HG02870 (cell line): ENCODE results near the gene MED12L.
"Not testable (repeated sequence)": the region's sequence is repeated elsewhere in the genome, so short reads cannot be mapped to it uniquely, and the experiment has no call there.

Experiments used
- ATAC-seq: cut with Tn5 transposase; IDR thresholded peaks from one replicate; pipeline ENCODE4 v1.9.1; 2021; ENCODE audit warnings: mild to moderate bottlenecking, moderate library complexity; ENCODE audit not compliant: unreplicated experiment

The MED12L gene

DNA sequence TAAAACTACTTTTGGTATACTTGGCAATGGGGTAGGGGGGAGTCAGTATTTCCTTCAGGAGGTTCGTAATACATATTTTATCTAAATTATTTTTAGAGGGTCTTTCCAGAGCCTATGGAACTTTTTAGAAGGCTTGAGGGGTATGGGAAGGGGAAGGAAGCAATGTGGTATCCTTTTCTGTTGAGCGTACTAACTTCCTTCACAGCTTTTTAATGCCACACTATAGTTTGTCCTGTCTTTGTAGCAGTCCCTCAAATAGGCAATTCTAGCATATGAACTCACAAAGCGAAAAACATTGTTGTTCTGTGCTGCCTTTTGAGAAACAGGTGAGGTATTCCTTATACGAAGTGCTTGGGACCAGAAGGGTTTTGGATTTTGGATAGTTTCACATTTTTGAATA is 266.2 kb downstream of the MED12L start:
- peak; percentile 11 for ATAC-seq

DNA sequence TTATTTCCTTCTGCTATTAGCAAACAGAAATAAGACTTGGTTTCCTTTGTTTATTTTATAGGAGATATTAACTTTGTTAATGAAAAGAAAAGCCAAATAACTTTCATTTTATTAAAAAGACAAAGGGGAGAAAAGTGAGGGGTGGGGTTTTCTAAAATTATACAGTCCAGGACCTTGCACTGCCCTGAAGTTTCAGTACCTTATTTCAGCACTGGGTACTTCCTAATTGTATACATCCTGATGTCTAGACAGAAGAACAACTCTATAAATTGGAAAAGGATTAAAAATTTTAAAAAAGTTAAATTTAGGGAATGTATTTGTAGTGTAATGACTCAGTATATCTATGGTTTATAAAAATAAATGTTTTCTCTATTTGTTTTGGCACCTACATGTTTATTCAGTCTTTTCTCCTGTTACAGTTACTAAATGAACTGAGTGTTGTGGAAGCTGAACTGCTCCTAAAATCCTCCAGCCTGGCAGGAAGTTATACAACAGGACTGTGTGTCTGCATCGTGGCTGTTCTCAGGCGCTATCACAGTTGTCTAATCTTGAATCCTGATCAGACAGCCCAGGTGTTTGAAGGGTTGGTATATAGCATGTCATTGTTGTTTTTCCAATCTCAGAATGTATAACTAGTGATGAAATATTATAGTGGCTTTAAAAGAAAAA is 271.5 kb downstream of the MED12L start:
- ATAC-seq: no peak

DNA sequence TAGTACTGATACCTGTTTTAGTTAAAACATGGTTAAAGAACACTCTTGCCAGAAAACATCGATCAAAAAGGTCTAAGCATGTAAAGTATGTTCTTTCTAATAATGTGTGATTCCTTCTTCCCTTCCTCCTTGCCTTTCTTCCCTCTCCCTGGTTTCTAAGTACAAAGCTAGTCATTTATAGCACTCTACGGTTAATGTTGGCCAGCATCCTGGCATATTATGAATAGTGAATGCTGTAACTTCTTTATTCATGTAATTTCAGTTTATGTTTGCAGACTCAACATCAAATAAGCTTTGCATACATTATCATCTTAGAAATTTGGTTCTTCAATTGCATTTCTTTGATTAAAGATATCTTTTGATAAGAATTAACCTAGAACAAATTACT is 272.0 kb downstream of the MED12L start:
- no peak for ATAC-seq

DNA sequence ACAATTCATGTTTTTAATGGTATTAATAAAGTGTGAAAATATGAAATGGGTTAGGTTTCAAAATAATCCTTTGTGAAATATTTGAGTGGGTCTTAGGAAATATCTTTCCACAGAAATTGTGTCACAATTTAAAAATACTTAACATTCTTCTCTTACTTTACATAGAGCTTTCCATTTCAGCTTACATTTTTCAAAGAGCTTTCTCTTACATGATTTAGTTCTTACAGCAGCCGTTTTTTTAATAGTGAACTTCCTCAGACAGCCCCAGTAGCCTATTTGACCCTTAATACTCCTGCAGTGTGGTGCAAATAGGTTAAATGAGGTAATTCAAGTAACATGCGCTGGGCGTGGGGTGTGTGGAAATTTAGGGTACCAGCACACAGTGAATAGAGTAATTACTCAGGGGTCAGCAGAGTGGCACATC is 277.3 kb downstream of the MED12L start:
- ATAC-seq: no peak

DNA sequence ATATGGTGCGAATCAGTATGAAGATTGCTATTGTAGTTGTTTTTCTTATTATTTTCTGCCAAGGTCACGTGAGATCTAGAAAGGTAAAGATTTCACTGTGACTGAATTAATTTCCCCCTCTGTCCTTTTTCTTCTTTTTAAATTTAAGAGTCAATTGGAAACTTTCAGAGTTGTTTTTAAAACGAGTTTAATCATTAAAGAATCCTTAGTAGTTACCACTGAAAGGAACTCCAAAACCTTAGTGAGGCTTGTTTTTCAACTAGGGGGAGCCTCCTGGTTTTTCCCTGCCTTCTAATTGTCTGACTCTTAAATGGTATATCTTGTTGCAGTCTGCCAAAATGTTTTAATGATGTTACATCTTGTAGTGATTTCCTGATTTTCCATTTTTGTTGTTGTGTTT is 281.5 kb downstream of the MED12L start:
- no peak for ATAC-seq

DNA sequence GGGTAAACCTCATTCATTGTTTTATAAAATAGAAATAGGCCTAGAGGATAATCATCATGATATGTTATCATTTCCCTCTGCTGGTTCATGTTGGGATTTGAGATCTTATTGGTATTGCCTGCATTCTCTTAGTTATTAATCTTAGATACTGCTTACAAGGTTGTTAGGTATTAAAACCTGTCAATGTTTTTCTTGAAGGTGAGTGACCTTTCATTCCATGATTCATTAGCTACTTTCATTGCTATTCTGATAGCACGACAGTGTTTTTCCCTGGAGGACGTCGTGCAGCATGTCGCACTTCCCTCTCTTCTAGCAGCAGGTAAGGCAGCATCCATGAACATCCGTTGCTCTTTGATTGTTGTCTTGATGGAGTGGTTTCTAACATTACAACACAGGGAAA is 282.0 kb downstream of the MED12L start:
- ATAC-seq: no peak

DNA sequence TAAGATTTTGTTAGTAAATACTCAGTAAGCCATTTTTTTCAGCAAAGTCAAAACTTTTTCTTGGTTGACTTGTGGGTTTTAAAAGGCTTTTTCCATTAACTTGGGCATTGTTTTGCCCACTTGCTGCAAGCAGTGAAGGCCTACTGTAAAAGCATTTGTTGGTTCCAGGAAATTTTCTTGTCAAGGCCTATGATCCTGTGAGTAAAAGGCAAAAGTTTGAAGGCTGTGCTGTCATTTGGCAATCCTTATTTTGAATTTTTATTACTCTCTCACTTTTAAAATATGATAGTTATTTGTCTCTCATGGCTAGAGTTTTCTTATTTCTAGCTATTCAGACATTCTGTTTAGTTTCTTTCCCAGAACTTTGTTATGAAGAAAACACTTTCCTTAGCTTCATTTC is 286.1 kb downstream of the MED12L start:
- no peak for ATAC-seq

DNA sequence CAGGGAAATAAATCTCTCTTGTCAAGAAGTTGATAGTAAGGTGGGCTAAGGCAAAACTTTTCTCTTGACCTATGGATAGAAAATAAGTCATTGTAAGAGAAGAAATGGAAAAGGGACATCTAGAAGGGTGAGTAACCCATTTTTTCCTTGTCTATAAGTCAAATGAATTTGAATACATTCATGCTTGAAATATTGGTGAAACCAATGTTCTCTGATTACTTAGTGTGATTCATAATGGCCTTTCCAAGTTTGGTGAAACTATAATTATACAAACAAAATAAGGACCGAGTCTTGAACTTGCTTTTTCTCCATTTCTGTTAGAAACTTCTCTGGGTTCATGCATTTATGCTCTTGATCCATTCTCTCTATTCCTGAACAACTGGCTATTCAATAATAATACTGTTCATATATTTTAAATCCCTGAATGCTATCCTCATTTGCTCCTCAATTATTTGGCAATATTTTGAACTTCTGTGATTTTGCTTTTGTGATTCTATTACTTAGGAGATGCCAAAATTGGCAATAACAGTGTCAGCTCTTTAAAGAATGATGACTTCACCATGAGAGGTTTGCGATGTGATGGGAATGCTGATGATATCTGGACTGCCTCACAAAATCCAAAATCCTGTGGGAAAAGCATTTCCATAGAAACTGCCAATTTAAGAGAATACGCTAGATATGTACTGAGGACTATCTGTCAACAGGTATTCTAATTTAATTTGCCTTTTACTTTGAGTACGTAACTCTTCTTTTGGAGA is 286.8 kb downstream of the MED12L start:
- no peak for ATAC-seq

DNA sequence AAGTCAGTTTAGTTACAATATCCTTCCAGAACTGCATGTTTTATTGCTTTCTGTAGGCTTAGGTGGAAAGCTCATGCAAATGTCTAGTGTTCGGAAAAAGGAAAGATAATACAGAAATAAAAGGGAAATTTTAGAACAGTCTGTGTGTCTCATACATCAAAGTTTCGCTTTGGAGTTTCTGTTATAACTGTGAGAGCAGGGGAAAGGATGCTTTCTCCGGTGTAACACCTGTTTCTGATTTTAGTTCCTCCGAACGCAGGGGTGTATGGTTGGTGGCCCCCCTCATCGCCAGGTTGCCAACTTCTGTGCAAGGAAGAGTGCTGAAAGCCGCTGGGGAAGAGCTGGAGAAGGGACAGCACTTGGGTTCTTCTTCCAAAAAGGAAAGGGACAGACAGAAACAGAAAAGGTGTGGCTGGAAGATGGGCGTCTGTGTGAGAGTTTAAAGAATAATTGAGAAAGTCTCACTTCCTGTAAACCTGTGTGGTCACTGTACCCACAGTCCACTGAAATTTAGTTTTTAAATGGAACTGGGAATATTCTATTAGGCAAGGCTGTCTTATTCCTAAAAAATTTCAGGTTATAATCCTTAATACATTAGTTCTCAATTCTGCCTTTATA is 292.4 kb downstream of the MED12L start:
- peak; percentile 55 for ATAC-seq

DNA sequence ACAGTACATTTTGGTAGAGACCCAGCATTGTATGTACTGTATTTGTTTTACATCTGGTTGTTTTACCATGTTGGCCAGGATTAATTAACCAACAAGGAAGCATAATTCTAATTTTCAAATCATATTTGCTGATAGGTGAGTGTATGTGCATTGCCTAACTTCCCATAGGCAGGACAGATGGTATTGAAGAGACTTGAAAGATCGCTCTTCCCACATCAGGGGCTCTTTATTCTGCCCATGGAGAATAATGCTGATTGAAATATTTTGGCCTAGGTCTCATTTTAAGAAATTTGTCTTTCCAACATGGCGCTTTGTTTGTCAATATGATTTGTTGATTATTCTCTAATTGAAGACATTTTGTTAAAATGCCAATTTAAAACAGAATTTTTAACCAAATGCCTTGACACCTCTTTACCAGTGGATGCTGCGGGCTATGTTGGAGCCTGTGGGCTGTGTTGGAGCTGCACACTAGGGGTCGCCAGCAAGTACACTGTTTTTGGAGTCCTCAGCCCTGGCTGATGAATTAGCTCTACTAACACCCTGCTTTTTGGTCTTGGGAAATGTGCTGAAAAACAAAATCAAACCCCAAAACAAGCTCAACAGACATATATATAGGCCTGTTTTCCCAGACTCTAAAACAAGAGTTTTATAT is 293.7 kb downstream of the MED12L start:
- ATAC-seq: peak; percentile 37

DNA sequence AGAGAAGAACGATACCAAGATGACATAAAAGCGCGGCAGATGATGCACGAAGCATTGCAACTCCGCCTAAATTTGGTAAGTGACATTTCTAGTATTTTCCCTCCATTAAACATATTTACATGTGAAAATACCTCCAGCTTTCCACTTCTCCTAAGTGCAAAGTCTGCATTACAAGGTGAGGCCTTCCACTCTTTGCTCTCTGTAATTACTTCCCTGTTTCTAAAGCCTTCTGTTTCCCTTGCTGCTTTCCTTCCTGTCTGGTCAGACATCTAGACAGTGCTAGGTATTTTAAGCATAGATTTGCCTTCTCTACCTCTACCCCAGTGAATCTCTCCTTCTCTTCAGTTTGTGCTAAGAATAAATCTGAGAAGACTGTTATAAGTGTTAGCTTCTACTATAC is 297.2 kb downstream of the MED12L start:
- ATAC-seq: peak; percentile 35

DNA sequence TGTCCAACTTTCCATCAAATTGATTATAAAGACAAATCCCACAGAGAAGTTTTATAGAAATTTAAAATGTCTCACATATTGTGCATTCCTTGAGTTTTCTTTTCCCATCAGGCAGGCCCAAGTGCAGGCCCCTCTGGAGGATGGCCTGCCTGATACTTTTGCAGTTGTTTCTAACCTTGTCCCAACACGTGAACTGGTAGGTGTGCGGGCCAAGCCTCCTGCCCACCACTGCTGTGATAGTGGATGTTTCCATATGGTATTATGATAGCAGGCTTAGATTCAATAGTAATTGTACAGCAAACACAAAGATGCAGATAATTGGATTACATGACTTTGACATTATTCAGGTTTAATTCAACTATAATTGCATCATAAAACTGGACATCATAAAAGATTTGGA is 297.6 kb downstream of the MED12L start:
- ATAC-seq: no peak

DNA sequence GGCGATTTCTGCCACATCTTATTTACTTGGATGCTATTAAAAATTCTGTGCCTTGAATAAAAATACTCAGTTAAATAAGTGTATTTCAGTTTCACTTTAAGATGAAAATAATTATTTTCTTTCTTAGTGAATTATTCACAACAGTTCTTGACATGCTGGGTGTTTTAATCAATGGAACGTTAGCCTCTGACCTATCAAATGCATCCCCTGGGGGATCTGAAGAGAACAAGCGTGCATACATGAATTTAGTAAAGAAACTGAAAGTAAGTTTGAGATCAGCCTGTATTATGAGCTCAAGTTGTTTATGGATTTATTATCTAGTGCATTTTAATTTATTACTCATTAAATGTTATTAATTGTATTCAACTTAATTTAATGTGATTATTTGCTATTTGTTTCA is 298.5 kb downstream of the MED12L start:
- ATAC-seq: no peak

DNA sequence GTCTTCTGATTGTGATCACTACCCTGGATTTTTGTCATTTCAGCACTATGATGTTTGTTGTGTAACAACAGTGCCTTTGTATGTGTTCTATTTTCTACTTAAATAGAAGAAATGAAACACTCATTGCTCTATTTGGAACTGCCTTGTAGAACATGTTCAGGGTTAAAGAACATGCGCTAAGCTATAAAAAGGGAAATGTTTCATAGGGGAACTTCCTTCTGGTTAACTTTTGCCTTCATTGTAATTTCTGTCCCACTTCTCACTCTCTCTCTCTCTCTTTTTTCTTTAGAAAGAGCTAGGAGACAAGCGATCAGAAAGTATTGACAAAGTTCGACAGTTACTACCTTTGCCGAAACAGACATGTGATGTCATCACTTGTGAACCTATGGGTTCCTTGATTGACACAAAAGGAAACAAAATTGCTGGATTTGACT is 299.3 kb downstream of the MED12L start, which contains the start of gene P2RY12:
Gene P2RY12 (minus strand): TSS at position 13 of the 434 bp plus-strand sequence. CDS start 45,908 bp downstream, outside the sequence.
- peak; percentile 48 for ATAC-seq

DNA sequence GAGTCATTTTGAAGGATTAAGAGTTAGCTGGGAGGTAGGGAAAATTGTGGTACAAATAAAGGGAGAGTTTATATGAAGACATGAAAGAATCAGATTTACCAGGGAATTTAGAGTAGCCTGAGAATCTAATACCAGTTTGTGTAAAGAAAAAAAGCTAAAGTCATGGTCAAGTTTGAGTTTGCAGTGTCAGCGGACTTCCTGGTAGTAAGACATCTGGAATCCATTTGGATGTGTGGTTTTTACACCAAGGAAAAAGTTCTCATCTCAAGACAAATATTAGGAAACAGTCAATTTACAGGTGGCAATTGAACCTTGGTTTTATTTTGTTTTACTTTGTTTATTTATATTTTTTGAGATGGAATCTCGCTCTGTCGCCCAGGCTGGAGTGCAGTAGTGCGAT is 300.6 kb downstream of the MED12L start:
- ATAC-seq: no peak

DNA sequence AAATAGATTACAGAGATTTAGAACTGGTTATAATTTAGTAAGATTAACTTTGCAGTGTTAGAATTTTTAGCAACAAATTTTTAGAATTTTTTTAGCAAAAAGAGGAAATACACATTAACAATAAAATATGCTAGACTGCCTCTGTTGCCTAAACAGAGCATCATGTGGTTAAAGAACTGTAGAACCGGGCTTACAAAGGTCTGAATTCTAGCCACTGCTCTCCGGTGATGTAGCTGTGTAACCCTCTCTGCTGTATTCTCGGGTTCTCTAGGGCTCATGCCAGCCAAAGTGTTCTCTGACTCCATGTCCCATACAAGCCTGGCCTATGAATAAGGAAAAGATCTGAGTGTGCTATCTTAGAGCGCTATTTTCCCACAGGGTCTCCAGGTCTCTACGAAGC is 302.0 kb downstream of the MED12L start:
- no peak for ATAC-seq

DNA sequence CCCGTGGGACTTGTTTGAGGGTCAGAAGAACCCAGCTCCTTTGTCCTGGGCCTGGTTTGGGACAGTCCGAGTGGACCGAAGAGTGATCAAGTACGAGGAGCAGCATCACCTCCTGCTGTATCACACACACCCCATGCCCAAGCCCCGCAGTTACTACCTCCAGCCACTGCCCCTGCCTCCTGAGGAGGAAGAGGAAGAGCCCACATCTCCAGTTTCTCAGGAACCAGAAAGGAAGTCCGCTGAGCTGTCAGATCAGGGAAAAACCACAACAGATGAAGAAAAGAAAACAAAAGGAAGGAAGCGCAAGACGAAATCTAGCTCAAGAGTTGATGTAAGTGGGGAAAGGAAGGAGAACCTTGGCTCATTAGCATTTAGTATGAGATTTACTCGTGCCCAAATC is 302.4 kb downstream of the MED12L start:
- no peak for ATAC-seq

DNA sequence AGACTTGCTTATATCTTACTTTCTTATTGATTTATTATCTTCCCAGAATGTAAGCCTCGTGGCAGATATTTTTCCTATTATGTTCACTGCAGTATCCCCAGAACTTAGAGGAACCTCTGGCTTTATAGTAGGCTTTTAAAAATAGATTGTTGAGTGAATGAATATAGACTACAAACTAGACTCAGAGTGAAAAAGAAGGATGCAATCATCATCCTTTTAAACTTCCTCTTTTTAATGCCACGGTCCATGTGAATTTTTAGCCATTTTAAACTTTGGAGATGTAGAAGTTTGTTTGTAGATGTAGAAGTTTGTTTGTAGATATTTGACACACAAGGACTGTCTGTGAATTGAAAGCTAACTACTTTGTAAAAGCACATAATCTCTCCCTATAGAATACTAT is 306.3 kb downstream of the MED12L start:
- ATAC-seq: no peak

DNA sequence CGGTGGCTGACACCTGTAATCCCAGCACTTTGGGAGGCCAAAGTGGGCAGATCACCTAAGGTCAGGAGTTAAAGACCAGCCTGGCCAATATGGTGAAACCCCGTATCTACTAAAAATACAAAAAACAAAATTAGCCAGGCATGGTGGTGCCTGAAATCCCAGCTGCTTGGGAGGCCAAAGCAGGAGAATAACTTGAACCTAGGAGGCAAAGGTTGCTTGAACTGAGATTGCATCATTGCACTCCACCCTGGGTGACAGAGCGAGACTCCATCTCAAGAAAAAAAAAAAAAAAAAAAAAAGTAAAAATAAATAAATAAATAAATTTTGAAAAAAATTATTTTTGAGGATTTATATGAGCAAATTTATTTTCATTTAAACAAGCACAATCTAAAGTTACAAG is 306.7 kb downstream of the MED12L start:
- ATAC-seq: not testable (repeated sequence)

DNA sequence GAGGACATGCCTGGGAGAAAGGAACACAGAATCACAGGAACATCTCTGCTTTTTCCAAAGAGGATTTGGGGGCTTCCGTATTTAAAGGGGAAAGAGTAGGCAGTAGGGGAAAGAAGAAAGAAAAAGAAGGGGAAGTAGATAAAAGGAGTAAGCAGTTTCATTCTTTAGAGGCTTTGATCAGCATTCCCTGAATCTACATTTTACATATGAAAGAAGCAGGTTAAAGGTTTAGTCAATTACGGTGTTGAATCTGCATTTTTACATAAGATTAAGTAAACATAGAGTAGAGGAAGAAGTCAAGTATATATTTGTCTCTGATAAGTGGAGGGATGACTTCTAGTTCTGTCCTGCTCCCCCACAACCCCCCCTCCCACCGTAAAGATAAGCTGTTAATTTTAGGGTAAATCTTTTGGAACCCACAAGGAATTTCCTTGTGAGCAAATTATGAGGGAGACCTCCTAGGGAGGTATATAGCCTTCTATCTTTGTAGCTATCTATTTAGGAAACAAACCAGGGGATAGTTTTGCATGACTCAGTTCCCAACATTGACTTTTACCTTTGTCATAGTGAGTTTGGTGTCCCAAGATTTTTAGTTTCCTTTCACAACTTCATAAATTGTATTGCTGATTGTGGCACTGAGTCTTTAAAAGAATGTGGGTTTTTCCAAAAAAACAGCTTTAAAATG is 307.8 kb downstream of the MED12L start:
- no peak for ATAC-seq

DNA sequence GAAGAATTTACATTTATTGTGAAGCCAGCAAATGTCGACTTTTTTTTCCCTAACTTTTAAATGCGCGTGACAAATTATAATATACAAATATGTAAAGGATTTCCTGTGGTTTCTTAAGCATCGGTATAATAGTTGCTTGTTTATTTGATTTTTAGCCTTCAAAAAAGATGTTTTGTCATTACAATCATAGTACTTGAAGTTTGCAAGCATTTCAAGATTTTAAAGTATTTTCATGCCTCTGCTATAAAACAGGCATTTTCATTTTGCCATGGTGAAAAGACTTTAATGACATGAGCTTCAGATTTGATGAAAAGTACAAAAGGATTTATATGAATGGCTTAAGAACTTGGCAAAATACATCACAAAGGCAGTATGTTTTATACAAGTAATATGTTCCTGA is 308.5 kb downstream of the MED12L start:
- no peak for ATAC-seq
